Cardiac muscle cell (in vitro differentiated cells and primary cell): ENCODE measurements around the gene CREG2. TPM values are rescaled to one million over a fixed set of nuclear protein-coding genes. Genes with fewer than 3 reads are reported as not detected.

Experiments
- DNase-seq, 2 donors: peaks; one replicate each; pipeline versions ENCODE4 v3.0.0 to v3.0.0-alpha.2; 2010 to 2017; ENCODE audit warnings: low read depth in 1 of 2, low spot score in 1 of 2
- H3K27ac ChIP-seq: fragments of 200-600 bp; sonication (generic); 2 replicates; pipeline ENCODE4 v1.5.1; 2016
- H3K27me3 ChIP-seq: fragments of 200-600 bp; sonication (generic); 2 replicates; pipeline ENCODE4 v1.6.0; 2016; ENCODE audit warnings: control low read depth
- H3K36me3 ChIP-seq: fragments of 200-600 bp; sonication (generic); 2 replicates; pipeline ENCODE4 v1.5.1; 2016; ENCODE audit warnings: control low read depth
- H3K4me1 ChIP-seq: fragments of 200-600 bp; sonication (generic); 2 replicates; pipeline ENCODE4 v1.8.1; 2017; ENCODE audit warnings: low read depth, mild to moderate bottlenecking, mixed run types
- H3K4me3 ChIP-seq: fragments of 200-600 bp; sonication (generic); 2 replicates; pipeline ENCODE4 v1.5.1; 2016; ENCODE audit warnings: mild to moderate bottlenecking
- H3K9me3 ChIP-seq: fragments of 200-600 bp; sonication (generic); 2 replicates; pipeline ENCODE4 v1.5.1; 2017; ENCODE audit warnings: low read depth, mild to moderate bottlenecking, control low read depth
- polyA plus RNA-seq: library from polyadenylated mRNA; unstranded; fragments of >200 nt; fragmentation: Nextera tagmentation; extraction: Ambion mirVana; gene quantifications from 2 replicates; pipeline ENCODE4 v1.2.1, GENCODE V29; 2016
- total RNA-seq: library from RNA; depleted of rRNA; stranded (reverse); fragments of >200 nt; gene quantifications from 2 replicates; pipeline ENCODE4 v1.2.3, GENCODE V29; 2016
- TF ChIP-seq, protein P1 (sequence below): IDR thresholded peaks from 2 replicates; pipeline ENCODE4 v1.5.1; 2012; ENCODE audit warnings: low read depth, mild to moderate bottlenecking, low read length

CREG2 gene
- total and polyA plus RNA-seq, 2 experiments from 2014 or later = 2.2 to 4.9 TPM

DNA sequence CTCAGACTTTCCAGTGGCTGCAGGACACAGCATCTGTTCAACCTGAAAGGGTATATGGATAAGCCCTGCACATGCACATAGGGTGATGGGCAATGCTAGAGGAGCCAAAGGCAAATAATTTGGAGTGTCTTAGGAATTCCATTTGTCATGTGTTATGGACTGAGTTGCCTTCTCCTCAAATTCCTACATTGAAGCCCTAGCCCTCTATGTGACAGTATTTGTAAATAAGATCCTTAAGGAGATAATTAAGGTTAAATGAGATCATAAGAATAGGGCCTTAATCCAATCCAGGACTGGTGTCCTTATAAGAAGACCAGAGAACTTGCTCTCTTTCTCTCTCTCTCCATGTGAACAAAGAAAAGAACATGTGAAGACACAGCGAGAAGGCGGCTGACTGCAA lies 42.9 kb upstream of the CREG2 start:
- Histone ChIP-seq H3K27me3 (no peaks in the 10 kb centered on the region), H3K27ac (no peak overlapping the region), H3K9me3 (no peaks in the 10 kb centered on the region), H3K4me1 (no peaks in the 10 kb centered on the region), H3K36me3 (no peaks in the 10 kb centered on the region), H3K4me3 (no peak overlapping the region)
- DNase-seq = no peak
- TF ChIP-seq, protein P1, sequence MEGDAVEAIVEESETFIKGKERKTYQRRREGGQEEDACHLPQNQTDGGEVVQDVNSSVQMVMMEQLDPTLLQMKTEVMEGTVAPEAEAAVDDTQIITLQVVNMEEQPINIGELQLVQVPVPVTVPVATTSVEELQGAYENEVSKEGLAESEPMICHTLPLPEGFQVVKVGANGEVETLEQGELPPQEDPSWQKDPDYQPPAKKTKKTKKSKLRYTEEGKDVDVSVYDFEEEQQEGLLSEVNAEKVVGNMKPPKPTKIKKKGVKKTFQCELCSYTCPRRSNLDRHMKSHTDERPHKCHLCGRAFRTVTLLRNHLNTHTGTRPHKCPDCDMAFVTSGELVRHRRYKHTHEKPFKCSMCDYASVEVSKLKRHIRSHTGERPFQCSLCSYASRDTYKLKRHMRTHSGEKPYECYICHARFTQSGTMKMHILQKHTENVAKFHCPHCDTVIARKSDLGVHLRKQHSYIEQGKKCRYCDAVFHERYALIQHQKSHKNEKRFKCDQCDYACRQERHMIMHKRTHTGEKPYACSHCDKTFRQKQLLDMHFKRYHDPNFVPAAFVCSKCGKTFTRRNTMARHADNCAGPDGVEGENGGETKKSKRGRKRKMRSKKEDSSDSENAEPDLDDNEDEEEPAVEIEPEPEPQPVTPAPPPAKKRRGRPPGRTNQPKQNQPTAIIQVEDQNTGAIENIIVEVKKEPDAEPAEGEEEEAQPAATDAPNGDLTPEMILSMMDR = no peak

- Histone ChIP-seq H3K4me1 (no peaks in the 10 kb centered on the region), H3K27ac (no peak overlapping the region), H3K4me3 (no peak overlapping the region), H3K27me3 (no peaks in the 10 kb centered on the region), H3K36me3 (no peaks in the 10 kb centered on the region), H3K9me3 (no peaks in the 10 kb centered on the region)
- TF ChIP-seq, protein P1 = no peak
- DNase-seq = no peak
Measured at GRCh38 chr2:101429453-101429852, 42.1 kb upstream of the CREG2 start.

GRCh38 chr2:101428422-101429176 lies 41.3 kb upstream of the CREG2 start:
- Histone ChIP-seq H3K36me3 (no peaks in the 10 kb centered on the region), H3K27me3 (no peaks in the 10 kb centered on the region), H3K4me3 (no peak overlapping the region), H3K27ac (no peak overlapping the region), H3K4me1 (no peaks in the 10 kb centered on the region), H3K9me3 (no peaks in the 10 kb centered on the region)
- no peak for DNase-seq
- TF ChIP-seq, protein P1 = no peak

- no peaks in the 10 kb centered on the region for H3K27me3 ChIP-seq
- H3K36me3 ChIP-seq = no peaks in the 10 kb centered on the region
- no peak overlapping the region for H3K27ac ChIP-seq
- no peaks in the 10 kb centered on the region for H3K9me3 ChIP-seq
- no peak for DNase-seq
- no peak overlapping the region for H3K4me3 ChIP-seq
- H3K4me1 ChIP-seq = no peaks in the 10 kb centered on the region
- TF ChIP-seq, protein P1 = no peak
Measured at GRCh38 chr2:101427743-101428142, 40.4 kb upstream of the CREG2 start.

DNA sequence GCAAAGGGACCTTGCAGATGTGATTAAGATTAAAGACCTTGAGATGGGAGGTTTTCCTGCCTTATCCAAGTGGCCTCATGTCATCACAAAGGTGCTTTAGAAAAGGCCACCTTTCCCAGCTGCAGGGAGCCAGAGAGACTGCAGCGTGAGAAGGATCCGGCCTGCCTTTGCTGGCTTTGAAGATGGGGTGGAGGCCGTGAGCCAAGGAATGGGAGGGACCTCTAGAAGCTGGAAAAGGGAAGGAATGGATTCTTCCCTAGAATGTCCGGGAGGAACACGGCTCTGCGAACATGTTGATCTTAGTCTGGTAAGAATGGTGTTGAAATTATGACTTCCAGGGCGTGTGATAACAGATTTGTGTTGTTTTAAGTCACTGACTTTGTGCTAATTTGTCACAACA lies 39.9 kb upstream of the CREG2 start:
- TF ChIP-seq, protein P1 = no peak
- Histone ChIP-seq H3K4me3 (no peak overlapping the region), H3K27me3 (no peaks in the 10 kb centered on the region), H3K4me1 (no peaks in the 10 kb centered on the region), H3K9me3 (no peaks in the 10 kb centered on the region), H3K36me3 (no peaks in the 10 kb centered on the region), H3K27ac (no peak overlapping the region)
- DNase-seq = no peak
